Measurements from ENCODE around the gene PNMA1.

The PNMA1 gene, protein sequence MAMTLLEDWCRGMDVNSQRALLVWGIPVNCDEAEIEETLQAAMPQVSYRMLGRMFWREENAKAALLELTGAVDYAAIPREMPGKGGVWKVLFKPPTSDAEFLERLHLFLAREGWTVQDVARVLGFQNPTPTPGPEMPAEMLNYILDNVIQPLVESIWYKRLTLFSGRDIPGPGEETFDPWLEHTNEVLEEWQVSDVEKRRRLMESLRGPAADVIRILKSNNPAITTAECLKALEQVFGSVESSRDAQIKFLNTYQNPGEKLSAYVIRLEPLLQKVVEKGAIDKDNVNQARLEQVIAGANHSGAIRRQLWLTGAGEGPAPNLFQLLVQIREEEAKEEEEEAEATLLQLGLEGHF

GRCh38 chr14:73713803-73714655 lies at the start of gene PNMA1:
TSS of gene PNMA1 (minus strand) at chr14:73714384. CDS start at chr14:73713639, 745 bp downstream.
- peak; percentile 97 for DNase-seq (ENCODE audit: low spot score)

DNA sequence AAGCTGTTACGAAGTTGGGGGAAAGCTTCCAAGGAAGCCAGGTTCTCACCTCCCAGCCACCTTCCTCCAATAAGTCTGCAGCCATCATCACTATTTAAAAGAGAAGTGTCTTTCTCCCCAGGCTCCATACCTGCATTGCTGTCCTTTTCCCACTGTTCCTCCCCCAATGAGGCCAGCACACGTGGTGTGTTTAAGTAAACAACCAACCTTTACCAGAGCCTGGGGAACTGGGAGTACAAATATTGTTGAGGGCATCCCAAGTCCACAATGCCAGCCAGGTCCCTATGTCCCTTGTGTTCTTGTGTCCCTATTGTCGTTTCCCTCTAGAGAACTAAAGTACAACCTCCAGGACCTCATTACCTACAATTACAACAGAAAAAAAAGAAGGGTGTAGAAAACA lies 49.2 kb upstream of the PNMA1 start:
- DNase-seq (ENCODE audit: low spot score) = no peak

- DNase-seq (ENCODE audit: low spot score) = no peak
Measured at GRCh38 chr14:73762375-73762822, 48.2 kb upstream of the PNMA1 start.

DNA sequence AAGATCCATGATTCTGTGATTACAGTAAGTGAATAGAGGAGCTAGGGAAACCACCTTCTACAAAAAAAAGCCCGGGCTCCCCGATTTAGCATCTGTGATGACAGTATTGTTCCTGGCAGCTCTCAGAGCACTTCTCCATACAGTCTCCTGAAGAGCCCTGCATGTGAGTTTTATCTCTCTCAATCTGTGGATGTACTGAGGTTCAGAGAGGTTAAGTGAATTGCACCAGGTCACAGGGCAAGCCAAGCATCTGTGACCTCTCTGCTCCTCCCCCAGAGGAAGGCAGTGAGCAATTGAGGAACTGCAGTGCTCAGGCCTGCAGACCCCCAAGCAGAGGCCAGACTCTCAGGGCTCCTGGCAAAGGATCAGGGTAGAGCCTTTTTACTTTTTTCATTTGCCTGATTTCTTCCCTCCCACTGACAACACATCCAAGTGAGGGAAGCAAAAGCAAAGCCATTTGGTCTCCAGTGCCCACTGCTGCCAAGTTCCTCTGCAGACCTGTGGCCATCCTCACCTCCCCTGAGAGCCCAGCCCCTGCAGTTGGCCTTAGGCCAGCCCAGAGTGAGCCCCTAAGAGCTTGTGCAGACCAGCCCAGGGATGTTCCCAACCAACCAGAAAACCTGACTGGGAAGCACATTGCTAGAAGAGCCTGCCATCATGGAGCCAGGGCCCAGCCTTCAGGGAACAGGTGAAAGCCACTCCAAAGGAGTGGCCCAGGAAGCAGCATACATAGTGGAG lies 47.6 kb upstream of the PNMA1 start:
- DNase-seq (ENCODE audit: low spot score) = no peak

DNA sequence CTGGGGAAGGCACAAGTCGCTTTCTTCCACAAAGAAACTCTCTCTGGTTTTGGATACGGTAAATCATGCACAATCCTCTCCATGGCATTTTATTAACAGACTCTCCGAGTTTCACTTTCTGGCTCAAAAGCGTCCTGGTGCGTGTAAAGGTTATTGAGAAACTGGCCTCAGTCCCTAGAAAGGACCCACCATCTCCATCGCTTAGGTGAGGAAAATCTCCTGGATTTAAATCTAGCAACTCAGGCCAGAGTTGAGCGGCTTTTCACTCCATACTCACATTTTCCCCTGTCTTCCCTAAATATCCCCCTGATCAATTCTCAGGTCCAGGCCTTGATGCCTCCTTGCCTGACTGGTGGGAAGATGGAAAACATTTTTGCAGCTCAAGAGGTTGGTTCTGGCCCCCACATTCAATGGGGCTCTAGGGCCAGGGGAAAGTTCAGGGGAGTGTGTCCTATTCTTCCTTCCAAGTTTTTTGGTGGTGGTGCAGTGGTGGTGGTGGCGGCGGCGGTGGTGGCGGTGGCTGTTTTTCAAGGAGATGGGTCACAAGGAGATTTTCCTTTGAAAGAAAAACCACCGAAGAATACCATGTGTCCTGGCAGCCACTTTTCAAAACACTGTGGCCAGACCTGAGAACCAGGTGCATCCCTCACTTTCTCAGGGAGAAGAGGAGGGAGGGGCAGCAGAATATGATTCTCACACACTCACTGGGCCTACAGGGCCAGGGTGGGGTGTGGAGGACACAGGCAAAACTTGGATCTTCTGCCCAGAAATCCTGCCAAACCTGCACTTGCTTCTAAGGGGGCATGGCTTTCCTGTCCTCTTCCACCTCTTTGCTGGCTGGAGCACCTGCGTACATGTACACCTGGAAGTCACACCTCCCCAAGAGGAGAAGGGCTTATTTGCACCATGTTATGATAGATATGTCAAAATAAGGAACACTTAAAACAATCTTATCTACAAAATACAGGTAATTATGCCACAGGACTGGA lies 46.7 kb upstream of the PNMA1 start:
- no peak for DNase-seq (ENCODE audit: low spot score)

DNA sequence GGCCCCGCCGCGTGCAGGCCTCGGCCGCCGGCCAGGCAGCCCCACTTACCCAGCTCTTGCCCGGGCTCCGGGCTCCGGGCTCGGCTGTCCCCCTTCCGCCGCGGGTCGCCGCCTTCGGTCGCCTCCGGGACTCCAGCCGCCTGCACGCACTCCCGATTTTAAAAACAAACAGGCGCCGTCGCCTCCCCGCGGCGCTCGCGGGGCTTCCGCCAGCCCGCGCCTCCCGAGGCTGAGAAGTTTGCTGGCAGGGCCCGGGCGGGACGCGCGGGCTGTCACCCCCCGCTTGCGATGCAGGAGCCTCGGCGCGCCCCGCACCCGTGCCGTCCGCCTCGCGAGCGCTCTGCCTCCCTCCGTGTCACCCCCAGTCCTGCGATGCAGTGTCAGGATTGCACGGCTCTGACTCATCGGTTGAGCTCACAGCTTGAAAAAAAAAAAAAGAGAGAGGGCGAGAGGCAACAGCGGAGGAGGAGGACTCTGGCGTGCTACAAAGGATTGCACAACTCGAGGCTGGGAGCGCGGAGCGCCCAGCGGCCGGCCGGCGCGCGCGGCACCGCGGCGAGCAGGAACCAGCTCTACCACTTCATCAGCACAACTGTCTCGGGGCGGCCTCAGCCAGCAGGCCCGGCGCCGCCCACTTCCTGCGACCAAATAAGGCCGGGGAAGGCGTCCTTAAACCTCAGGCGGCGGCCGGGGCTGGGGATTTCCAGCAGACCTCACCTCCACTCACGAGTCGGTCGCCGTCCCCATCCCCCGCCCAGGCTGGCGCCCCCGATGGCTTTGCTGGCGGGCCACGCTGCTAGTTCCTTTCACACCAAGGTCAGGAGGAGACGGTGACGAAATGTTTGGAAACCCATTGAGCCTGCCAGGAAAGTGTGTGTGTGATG lies 45.8 kb upstream of the PNMA1 start:
- DNase-seq (ENCODE audit: low spot score) = peak; percentile 92

GRCh38 chr14:73759183-73759713 lies 45.1 kb upstream of the PNMA1 start:
- DNase-seq (ENCODE audit: low spot score) = peak; percentile 62

GRCh38 chr14:73758392-73759182 lies 44.4 kb upstream of the PNMA1 start:
- peak; percentile 88 for DNase-seq (ENCODE audit: low spot score)

- no peak for DNase-seq (ENCODE audit: low spot score)
Measured at GRCh38 chr14:73757876-73758391, 43.8 kb upstream of the PNMA1 start.

DNA sequence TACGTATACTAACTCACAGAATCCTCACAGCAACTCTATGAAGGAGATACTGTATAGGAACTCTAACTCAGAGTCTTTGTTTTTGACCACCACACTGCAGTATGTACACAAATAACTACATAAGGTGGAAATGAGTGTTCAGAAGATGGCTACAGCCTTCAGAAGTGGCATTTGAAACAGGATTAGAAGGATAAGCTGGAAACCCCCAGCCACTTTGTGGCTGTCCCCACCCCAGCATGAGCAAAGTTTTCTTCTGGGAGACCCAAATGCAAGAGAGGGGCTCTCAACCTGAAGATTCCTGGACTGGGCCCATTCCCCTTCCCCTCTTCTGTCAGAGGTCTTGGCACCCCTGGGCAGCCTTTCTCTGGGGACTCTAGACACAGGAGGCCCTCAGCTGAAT lies 43.2 kb upstream of the PNMA1 start:
- DNase-seq (ENCODE audit: low spot score) = no peak

GRCh38 chr14:73755434-73756014 lies 41.3 kb upstream of the PNMA1 start:
- no peak for DNase-seq (ENCODE audit: low spot score)

GRCh38 chr14:73754911-73755360 lies 40.8 kb upstream of the PNMA1 start:
- no peak for DNase-seq (ENCODE audit: low spot score)

DNA sequence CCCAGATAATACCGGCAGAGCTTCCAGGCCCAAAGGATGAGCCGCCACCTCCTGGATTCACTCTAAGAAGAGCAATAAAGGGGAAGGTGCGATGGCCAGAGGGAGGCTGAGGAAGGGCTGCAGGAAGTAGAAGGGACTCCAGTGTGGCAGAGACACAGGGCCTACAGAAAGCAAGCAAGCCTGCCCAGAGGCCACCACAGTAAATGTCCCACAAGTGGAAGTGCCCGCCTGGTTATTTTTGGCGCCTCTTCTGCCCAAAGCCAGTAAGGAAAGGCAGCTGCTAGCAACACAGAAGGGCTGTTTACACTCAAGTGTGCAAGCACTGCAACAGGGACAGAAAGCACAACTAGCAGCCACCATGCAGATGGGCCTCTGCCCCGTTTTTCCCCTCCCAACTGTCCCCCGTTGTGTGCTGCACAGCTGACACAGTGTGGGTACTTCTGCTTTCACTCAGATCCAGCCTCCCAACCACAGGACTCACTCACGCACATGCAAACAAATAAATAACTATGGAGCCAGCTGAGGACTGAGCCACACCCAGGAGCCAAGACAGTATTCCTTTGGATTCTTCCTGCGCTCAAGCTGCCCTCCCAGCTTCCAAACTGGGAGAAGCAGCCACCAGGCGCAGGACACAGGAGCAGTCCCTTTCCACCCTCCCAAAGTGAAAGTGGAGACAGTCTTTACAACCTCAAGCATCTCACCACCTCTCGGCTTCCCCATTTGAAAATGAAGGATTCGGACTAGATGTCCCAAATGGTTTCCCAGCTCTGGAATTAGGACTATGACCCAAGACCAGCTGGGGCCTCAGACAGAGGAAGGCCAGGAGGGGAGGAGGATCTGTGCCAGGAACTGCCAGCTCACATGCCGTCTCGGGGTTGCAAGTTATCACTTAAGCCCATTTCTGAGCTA lies 40.0 kb upstream of the PNMA1 start:
- DNase-seq (ENCODE audit: low spot score) = no peak

DNA sequence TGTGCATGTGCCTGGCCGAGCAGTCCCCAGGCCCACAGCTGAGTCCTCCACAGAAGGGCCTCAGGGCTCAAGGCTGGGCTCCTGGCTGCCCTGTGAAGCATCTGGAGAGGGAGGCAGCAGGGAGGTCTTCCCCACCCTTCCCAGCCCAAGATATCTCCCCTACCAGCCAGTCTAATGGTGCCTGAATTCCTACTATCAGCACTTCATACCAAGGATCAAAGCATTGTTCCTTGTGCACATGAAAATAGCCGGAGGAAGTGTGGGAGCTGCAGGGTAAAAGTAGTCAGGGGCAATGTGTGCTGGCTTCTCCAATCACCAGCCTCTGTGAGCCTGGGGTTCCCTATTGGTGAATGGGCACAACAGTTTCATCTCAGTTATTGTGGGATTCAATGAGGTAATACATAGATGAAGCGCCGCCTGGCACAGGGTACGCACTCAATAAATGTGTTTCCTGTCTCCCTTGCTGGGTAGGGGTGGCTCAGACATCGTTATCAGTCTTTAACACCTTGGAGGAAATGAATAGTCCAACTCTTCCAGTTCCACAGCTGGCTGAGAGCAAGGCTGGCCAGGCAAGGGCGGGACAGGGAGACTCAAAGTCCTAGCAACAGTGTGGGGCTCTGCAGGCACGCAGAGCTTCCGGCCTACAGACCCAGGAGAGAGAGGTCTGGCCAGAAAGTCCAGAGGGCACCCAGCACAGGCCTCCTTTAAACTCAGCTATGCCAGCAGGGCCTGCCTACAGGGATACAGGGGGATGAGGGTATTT lies 39.1 kb upstream of the PNMA1 start:
- no peak for DNase-seq (ENCODE audit: low spot score)

DNA sequence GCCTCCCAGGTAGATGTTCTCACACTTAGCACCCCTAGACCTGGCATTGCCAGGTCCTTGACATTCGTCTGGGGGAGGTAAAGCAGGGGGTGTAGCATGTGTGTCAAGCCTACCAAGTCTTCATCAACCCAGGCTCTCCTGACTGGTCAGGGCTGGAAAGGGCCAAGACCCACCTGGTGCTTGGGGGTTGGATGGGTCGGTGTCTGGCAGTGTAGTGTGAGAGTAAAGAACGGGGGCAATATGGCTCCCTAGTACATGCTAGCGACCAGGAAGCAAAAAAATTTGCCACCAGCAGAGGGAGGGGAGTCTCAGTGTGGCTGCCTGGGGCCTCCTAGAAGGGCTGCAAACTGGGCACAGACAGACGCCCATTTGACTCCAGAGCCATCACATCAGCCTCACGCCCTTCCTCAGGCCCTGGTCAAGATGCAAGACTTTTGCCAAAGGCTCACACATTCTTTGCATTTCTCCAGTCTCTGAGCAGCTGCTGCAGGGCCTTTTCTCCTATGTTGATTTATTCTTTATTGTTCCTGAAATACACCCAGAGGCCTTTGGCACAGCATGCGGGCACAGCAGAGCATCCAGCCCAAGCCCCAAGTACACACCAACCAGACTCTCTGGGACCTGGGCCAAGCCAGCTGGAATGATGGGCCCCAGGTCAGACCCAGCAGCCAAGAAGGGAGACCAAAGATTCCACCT lies 38.3 kb upstream of the PNMA1 start:
- DNase-seq (ENCODE audit: low spot score) = peak; percentile 55

DNA sequence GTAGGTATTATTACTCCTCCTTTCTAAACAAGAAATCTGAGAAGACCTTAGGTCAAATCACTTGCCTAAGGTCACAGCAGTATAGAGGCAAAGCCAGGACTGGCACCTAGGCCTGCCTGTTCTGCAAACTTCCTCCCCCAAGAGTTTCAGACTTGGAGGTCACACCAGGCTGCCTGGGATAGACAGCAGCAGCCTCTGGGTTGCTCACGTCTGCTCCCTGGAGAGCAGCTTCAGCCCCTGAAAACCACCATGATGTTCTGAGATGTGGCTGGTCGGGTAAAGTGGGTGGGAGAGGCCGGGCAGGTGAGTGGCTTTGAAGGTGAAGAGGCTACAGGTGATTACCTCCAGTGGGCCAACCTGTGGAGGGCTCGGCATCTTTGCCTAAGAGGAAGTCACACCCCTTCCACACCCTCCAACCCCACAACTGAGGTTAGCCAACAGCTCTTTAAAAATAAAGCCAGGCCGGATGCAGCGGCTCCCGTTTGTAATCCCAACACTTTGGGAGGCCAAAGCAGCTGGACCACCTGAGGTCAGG lies 37.0 kb upstream of the PNMA1 start:
- DNase-seq (ENCODE audit: low spot score) = no peak

Measured in iPS-NIHi11 (cell line).